Putamen (tissue), 1 donor: Measurements from ENCODE around the gene PECR.
A peak's percentile ranks its signal among the peaks of the same experiment; 100 is the strongest.
"Not testable (repeated sequence)": the region's sequence is repeated elsewhere in the genome, so short reads cannot be mapped to it uniquely, and the experiment has no call there.

Source experiments
- DNase-seq: peaks from one replicate; pipeline ENCODE4 v3.0.0-alpha.2; 2016; ENCODE audit warnings: low spot score

The PECR gene

GRCh38 chr2:216029416-216030129 lies 52.0 kb downstream of the PECR start:
- no peak for DNase-seq

- no peak for DNase-seq
Measured at GRCh38 chr2:216024779-216025336, 56.8 kb downstream of the PECR start.

- no peak for DNase-seq
Measured at GRCh38 chr2:216023055-216023648, 58.5 kb downstream of the PECR start.

GRCh38 chr2:216021768-216022565 lies 59.6 kb downstream of the PECR start:
- no peak for DNase-seq

GRCh38 chr2:216018709-216019108 lies 62.9 kb downstream of the PECR start:
- DNase-seq, result no peak

GRCh38 chr2:216017365-216017764 lies 64.2 kb downstream of the PECR start:
- no peak for DNase-seq

GRCh38 chr2:216016581-216016980 lies 65.0 kb downstream of the PECR start:
- DNase-seq, result no peak

- no peak for DNase-seq
Measured at GRCh38 chr2:216015722-216016464, 65.7 kb downstream of the PECR start.

GRCh38 chr2:216014986-216015385 lies 66.6 kb downstream of the PECR start:
- DNase-seq, result no peak

- no peak for DNase-seq
Measured at GRCh38 chr2:216014006-216014405, 67.6 kb downstream of the PECR start.

- peak; percentile 70 for DNase-seq
Measured at GRCh38 chr2:216013080-216013909, 68.3 kb downstream of the PECR start, which contains the start of gene MREG. Gene MREG (minus strand): TSS chr2:216013551. CDS start chr2:216013327, 224 bp downstream.

- no peak for DNase-seq
Measured at GRCh38 chr2:216012830-216013079, 68.9 kb downstream of the PECR start.

- no peak for DNase-seq
Measured at GRCh38 chr2:216012133-216012829, 69.3 kb downstream of the PECR start.

GRCh38 chr2:216009215-216009614 lies 72.4 kb downstream of the PECR start:
- DNase-seq, result not testable (repeated sequence)

- no peak for DNase-seq
Measured at GRCh38 chr2:216008387-216008786, 73.2 kb downstream of the PECR start.

GRCh38 chr2:216006164-216006663 lies 75.4 kb downstream of the PECR start:
- DNase-seq, result no peak

GRCh38 chr2:216004697-216005283 lies 76.8 kb downstream of the PECR start:
- no peak for DNase-seq

GRCh38 chr2:216003876-216004696 lies 77.5 kb downstream of the PECR start:
- no peak for DNase-seq

GRCh38 chr2:216002693-216003092 lies 78.9 kb downstream of the PECR start:
- DNase-seq, result no peak
